Left cardiac atrium (tissue), 4 donors: Measurements from ENCODE around the gene MYRIP. TPM values are rescaled to one million over a fixed set of nuclear protein-coding genes. Genes with fewer than 3 reads are reported as not detected.

ENCODE experiments used
- ATAC-seq, 2 donors: fragments of 200-7000 bp; cut with Tn5 transposase; one replicate each; pipeline ENCODE4 v1.9.1; 2020; ENCODE audit warnings: mild to moderate bottlenecking in 2 of 2, moderate library complexity in 2 of 2
- DNase-seq: peaks from one replicate; pipeline ENCODE4 v3.0.0-alpha.2; 2020
- intact Hi-C, 2 donors: fragments of 100-400 bp; cut with DNase I; formaldehyde crosslinking; loops; one replicate each; pipeline versions ENCODE4 v1.14.1 to v1.15.1; 2022 to 2023
- total RNA-seq, 2 donors: library from RNA; stranded (reverse); fragmentation: NEBNext Ultra II Directional; extraction: Animal tissue kit (Norgen Biotek cat#: 25700); gene quantifications; one replicate each; pipeline ENCODE4 v1.2.1, GENCODE V29; 2021
- donor health status: DM: no; HTN: yes; CAD: no.
- donor health status: DM: no; HTN: yes; CAD: no; lungs with severe emphysema.
- donor health status: DM: yes; HTN: yes; CAD: no.
- donor health status: Dilated cardiomyopathy.

The MYRIP gene
- total RNA-seq, 2 donors from 2014 or later, result 2.3 to 6.8 TPM

GRCh38 chr3:39936848-39937247 lies 127.4 kb downstream of the MYRIP start:
- no peak for DNase-seq
- intact Hi-C loops, result no loop called here
- no peak for ATAC-seq

GRCh38 chr3:39937315-39937714 lies 127.9 kb downstream of the MYRIP start:
- DNase-seq (no peak), ATAC-seq (peak in 1 of 2 donors; percentile 67)
- intact Hi-C loops, result no loop called here

GRCh38 chr3:39937874-39938273 lies 128.5 kb downstream of the MYRIP start:
- DNase-seq, result no peak
- peak in 1 of 2 donors; percentile 56 for ATAC-seq
- intact Hi-C loops, result no loop called here

GRCh38 chr3:39941931-39942330 lies 132.5 kb downstream of the MYRIP start:
- intact Hi-C loops, result no loop called here
- ATAC-seq, result no peak
- DNase-seq, result no peak

GRCh38 chr3:39960515-39961191 lies 151.2 kb downstream of the MYRIP start:
- intact Hi-C loops, result no loop called here
- ATAC-seq (peak; percentile 65 to 80), DNase-seq (no peak)

GRCh38 chr3:39961230-39961629 lies 151.8 kb downstream of the MYRIP start:
- no peak for DNase-seq
- peak; percentile 24 to 51 for ATAC-seq
- intact Hi-C loops, result no loop called here

GRCh38 chr3:39962581-39962980 lies 153.2 kb downstream of the MYRIP start:
- intact Hi-C loops, result no loop called here
- ATAC-seq (peak; percentile 72 to 85), DNase-seq (no peak)

- intact Hi-C loops, result no loop called here
These were observed 156.1 kb downstream of the MYRIP start for GRCh38 chr3:39965461-39965860.

GRCh38 chr3:39965997-39966396 lies 156.6 kb downstream of the MYRIP start:
- intact Hi-C loops, result no loop called here
- DNase-seq, result no peak
- peak; percentile 49 to 57 for ATAC-seq

More at GRCh38 chr3:39965461-39965860, 156.1 kb downstream of the MYRIP start:
- DNase-seq (no peak), ATAC-seq (no peak)

- DNase-seq (no peak), ATAC-seq (no peak)
- intact Hi-C loops, result no loop called here
These were observed 161.6 kb downstream of the MYRIP start for GRCh38 chr3:39970982-39971381.

- intact Hi-C loops, result no loop called here
- no peak for ATAC-seq
- DNase-seq, result no peak
These were observed 162.2 kb downstream of the MYRIP start for GRCh38 chr3:39971559-39972031.

- no peak for DNase-seq
- intact Hi-C loops, result no loop called here
- no peak for ATAC-seq
These were observed 163.1 kb downstream of the MYRIP start for GRCh38 chr3:39972508-39972907.

GRCh38 chr3:39977058-39977794 lies 167.8 kb downstream of the MYRIP start:
- no peak for ATAC-seq
- intact Hi-C loops, result no loop called here
- DNase-seq, result no peak

- intact Hi-C loops, result no loop called here
- ATAC-seq (peak in 1 of 2 donors; percentile 31), DNase-seq (no peak)
These were observed 168.9 kb downstream of the MYRIP start for GRCh38 chr3:39978308-39978707.

GRCh38 chr3:39980058-39980457 lies 170.6 kb downstream of the MYRIP start:
- DNase-seq (no peak), ATAC-seq (no peak)
- intact Hi-C loops, result no loop called here

GRCh38 chr3:39980781-39981180 lies 171.4 kb downstream of the MYRIP start:
- ATAC-seq, result no peak
- no peak for DNase-seq
- intact Hi-C loops, result no loop called here

- intact Hi-C loops, result no loop called here
- ATAC-seq, result no peak
- no peak for DNase-seq
These were observed 172.3 kb downstream of the MYRIP start for GRCh38 chr3:39981547-39982184.

GRCh38 chr3:39982665-39983357 lies 173.4 kb downstream of the MYRIP start:
- DNase-seq, result no peak
- intact Hi-C loops, result no loop called here
- ATAC-seq, result no peak

GRCh38 chr3:39989746-39990145 lies 180.3 kb downstream of the MYRIP start:
- no peak for ATAC-seq
- intact Hi-C loops, result no loop called here

GRCh38 chr3:39990532-39990931 lies 181.1 kb downstream of the MYRIP start:
- ATAC-seq, result no peak
- DNase-seq, result no peak
- intact Hi-C loops, result no loop called here

More at GRCh38 chr3:39989746-39990145, 180.3 kb downstream of the MYRIP start:
- no peak for DNase-seq
